ENCODE measurements around the gene NQO2. TPM values are rescaled to one million over a fixed set of nuclear protein-coding genes. Genes with fewer than 3 reads are reported as not detected.

NQO2 gene
- total RNA-seq, 4 donors from 2014 or later, result 37.2 to 89.7 (median 43.3) TPM

GRCh38 chr6:3068329-3069214 is 68.9 kb downstream of the NQO2 start, which contains the start of gene RIPK1:
TSS of gene RIPK1 (plus strand) at chr6:3068494. CDS start at chr6:3076824, 8,330 bp downstream.
- no peak for TF ChIP-seq CTCF (IDR thresholded peaks at IDR 0.05; ENCODE audit: low read depth)

Small RNA genes lying within 50 kb of the gene (small RNA-seq; reads per million reads assigned to genes)
- not detected for gene AL133351.4

Other genes with a start within 250 kb of the NQO2 start
- gene MYLK4, start 249.0 kb upstream of the NQO2 start, total RNA-seq, result 1 to 10 TPM in 2 of 4 donors, under 1 TPM in 2; 0.65 to 1.5 (median 0.93) TPM
- 10 to 100 TPM; 17.4 to 38.4 (median 34.0) TPM for gene WRNIP1, start 234.5 kb upstream of the NQO2 start, total RNA-seq
- 10 to 100 TPM; 33.3 to 48.9 (median 42.1) TPM for gene SERPINB1, start 158.0 kb upstream of the NQO2 start, total RNA-seq
- gene SERPINB9, start 96.6 kb upstream of the NQO2 start, total RNA-seq, result 1 to 10 TPM; 4.7 to 8.3 (median 5.8) TPM
- gene SERPINB6, start 28.3 kb upstream of the NQO2 start, total RNA-seq, result 100 to 1,000 TPM; 111 to 243 (median 166) TPM
- gene RIPK1, start 68.6 kb downstream of the NQO2 start, total RNA-seq, result 10 to 100 TPM; 25.2 to 33.9 (median 29.1) TPM
- gene BPHL, start 118.8 kb downstream of the NQO2 start, total RNA-seq, result 10 to 100 TPM; 25.8 to 41.6 (median 30.0) TPM
- 10 to 100 TPM; 34.0 to 66.0 (median 51.3) TPM for gene TUBB2A, start 157.7 kb downstream of the NQO2 start, total RNA-seq
- 1 to 10 TPM; 1.0 to 3.4 (median 2.5) TPM for gene TUBB2B, start 227.8 kb downstream of the NQO2 start, total RNA-seq